ENCODE measurements around the gene MECR.

MECR gene

GRCh38 chr1:29157269-29157601, 73.5 kb downstream of the MECR start:
- no peak for TF ChIP-seq FOXP2 (optimal IDR thresholded peaks at IDR 0.05; ENCODE audit: borderline replicate concordance, extremely low read depth, extremely low read length, insufficient read depth)
- TF ChIP-seq POLR2AphosphoS5 (IDR thresholded peaks at IDR 0.05; ENCODE audit: low read depth, low read length), result no peak
- TF ChIP-seq REST (IDR thresholded peaks at IDR 0.05; ENCODE audit: insufficient read depth in 1 of 2, low read depth in 2 of 2, low read length in 2 of 2), result no peak
- no peak for TF ChIP-seq SIN3A (IDR thresholded peaks at IDR 0.05; ENCODE audit: borderline replicate concordance, insufficient read depth, low read length)
- TF ChIP-seq TAF1 (IDR thresholded peaks at IDR 0.05; ENCODE audit: borderline replicate concordance, insufficient read depth, low read length), result no peak

GRCh38 chr1:29156543-29157268, 74.0 kb downstream of the MECR start:
- TF ChIP-seq TAF1 (IDR thresholded peaks at IDR 0.05; ENCODE audit: borderline replicate concordance, insufficient read depth, low read length), result no peak
- no peak for TF ChIP-seq FOXP2 (optimal IDR thresholded peaks at IDR 0.05; ENCODE audit: borderline replicate concordance, extremely low read depth, extremely low read length, insufficient read depth)

- no peak for TF ChIP-seq REST (IDR thresholded peaks at IDR 0.05; ENCODE audit: insufficient read depth in 1 of 2, low read depth in 2 of 2, low read length in 2 of 2)
- no peak for TF ChIP-seq TAF1 (IDR thresholded peaks at IDR 0.05; ENCODE audit: borderline replicate concordance, insufficient read depth, low read length)
- TF ChIP-seq POLR2AphosphoS5 (IDR thresholded peaks at IDR 0.05; ENCODE audit: low read depth, low read length), result no peak
- TF ChIP-seq SIN3A (IDR thresholded peaks at IDR 0.05; ENCODE audit: borderline replicate concordance, insufficient read depth, low read length), result no peak
Measured at GRCh38 chr1:29152046-29152805, 78.5 kb downstream of the MECR start.

GRCh38 chr1:29148656-29149491, 81.9 kb downstream of the MECR start:
- TF ChIP-seq REST (IDR thresholded peaks at IDR 0.05; ENCODE audit: insufficient read depth in 1 of 2, low read depth in 2 of 2, low read length in 2 of 2), result no peak
- TF ChIP-seq FOXP2 (optimal IDR thresholded peaks at IDR 0.05; ENCODE audit: borderline replicate concordance, extremely low read depth, extremely low read length, insufficient read depth), result no peak
- no peak for TF ChIP-seq SIN3A (IDR thresholded peaks at IDR 0.05; ENCODE audit: borderline replicate concordance, insufficient read depth, low read length)
- TF ChIP-seq POLR2AphosphoS5 (IDR thresholded peaks at IDR 0.05; ENCODE audit: low read depth, low read length), result no peak
- TF ChIP-seq TAF1 (IDR thresholded peaks at IDR 0.05; ENCODE audit: borderline replicate concordance, insufficient read depth, low read length), result no peak

- TF ChIP-seq TAF1 (IDR thresholded peaks at IDR 0.05; ENCODE audit: borderline replicate concordance, insufficient read depth, low read length), result no peak
- no peak for TF ChIP-seq FOXP2 (optimal IDR thresholded peaks at IDR 0.05; ENCODE audit: borderline replicate concordance, extremely low read depth, extremely low read length, insufficient read depth)
- no peak; the same call in 1 of the 2 replicates for TF ChIP-seq POLR2AphosphoS5 (IDR thresholded peaks at IDR 0.05; ENCODE audit: low read depth, low read length)
- TF ChIP-seq SIN3A (IDR thresholded peaks at IDR 0.05; ENCODE audit: borderline replicate concordance, insufficient read depth, low read length), result no peak
- TF ChIP-seq REST (IDR thresholded peaks at IDR 0.05; ENCODE audit: insufficient read depth in 1 of 2, low read depth in 2 of 2, low read length in 2 of 2), result no peak
Measured at GRCh38 chr1:29145739-29146437, 84.8 kb downstream of the MECR start.

Measured in PFSK-1 (cell line).